K562 (cell line): ENCODE measurements around the gene PRSS22. TPM values are rescaled to one million over a fixed set of nuclear protein-coding genes. Genes with fewer than 3 reads are reported as not detected.

Experiments used
- GABPA ChIP-seq: fragments of 200-800 bp; sonication (Bioruptor generic); conservative IDR thresholded peaks from 2 replicates; pipeline ENCODE4 v1.6.1; 2016; ENCODE audit warnings: low read depth, missing genetic modification characterization, missing compliant biosample characterization
- GTF2E2 ChIP-seq: fragments of 200-800 bp; sonication (Bioruptor generic); IDR thresholded peaks from 2 replicates; pipeline ENCODE4 v1.6.1; 2016; ENCODE audit warnings: missing genetic modification characterization, missing compliant biosample characterization
- HOXB6 ChIP-seq: fragments of 250-450 bp; sonication (Bioruptor Pico); IDR thresholded peaks from 2 replicates; pipeline ENCODE4 v1.5.1; 2022; ENCODE audit warnings: mild to moderate bottlenecking, borderline replicate concordance
- NFE2L1 ChIP-seq: fragments of 450-650 bp; IDR thresholded peaks from 2 replicates; pipeline ENCODE4 v1.6.1; 2016; ENCODE audit warnings: missing genetic modification characterization, low read depth, mild to moderate bottlenecking, missing compliant biosample characterization, moderate library complexity, borderline replicate concordance
- NFXL1 ChIP-seq: fragments of 450-650 bp; formaldehyde crosslinking; IDR thresholded peaks from 2 replicates; pipeline ENCODE4 v1.4.0; 2021; ENCODE audit warnings: mild to moderate bottlenecking
- NONO ChIP-seq, 2 experiments: fragments of 200-400 bp in 1 of 2; fragments of 450-650 bp in 1 of 2; formaldehyde crosslinking in 1 of 2; IDR thresholded peaks; 2 replicates each; pipeline ENCODE4 v1.6.1; 2017; ENCODE audit warnings: low read depth in 2 of 2, mild to moderate bottlenecking in 2 of 2, moderate library complexity in 2 of 2, low read length in 1 of 2
- TBP ChIP-seq: optimal IDR thresholded peaks from 2 replicates; pipeline ENCODE3; 2011; ENCODE audit warnings: low read depth, low read length, improper control_type of control experiment
- ZC3H8 ChIP-seq: fragments of 450-650 bp; IDR thresholded peaks from 2 replicates; pipeline ENCODE4 v1.6.1; 2017
- ZNF589 ChIP-seq: fragments of 200-800 bp; sonication (Bioruptor generic); IDR thresholded peaks from 2 replicates; pipeline ENCODE4 v1.6.1; 2016; ENCODE audit warnings: low read depth, missing genetic modification characterization, missing compliant biosample characterization
- ZNF707 ChIP-seq: fragments of 250-450 bp; sonication (Bioruptor Pico); conservative IDR thresholded peaks from 2 replicates; pipeline ENCODE4 v1.8.0; 2022; ENCODE audit warnings: inconsistent platforms, mild to moderate bottlenecking, moderate library complexity
- ZNF77 ChIP-seq: fragments of 250-450 bp; sonication (Bioruptor Pico); IDR thresholded peaks from 2 replicates; pipeline ENCODE4 v1.5.0; 2020
- polyA plus RNA-seq, 8 experiments: library from polyadenylated mRNA; depleted of rRNA in 4 of 8; stranded (reverse) in 5 of 8; unstranded in 3 of 8; fragments of >200 nt; fragmentation: Nextera tagmentation in 2 of 8; fragmentation: Illumina TruSeq in 1 of 8; extraction: Ambion mirVana in 2 of 8; extraction: Trizol in 1 of 8; gene quantifications; 2 replicates each; pipeline versions ENCODE4 v1.2.1 to v1.2.3, GENCODE V29; 2011 to 2014; ENCODE audit warnings: inconsistent platforms in 1 of 8, missing spikeins in 1 of 8
- total RNA-seq, 7 experiments: library from RNA; depleted of rRNA in 6 of 7; stranded (reverse); fragments of >200 nt in 6 of 7; fragmentation: Illumina TruSeq in 2 of 7; extraction: Trizol in 2 of 7; gene quantifications; 2 replicates each; pipeline versions ENCODE4 v1.2.1 to v1.2.3, GENCODE V29; 2011 to 2021; ENCODE audit warnings: low replicate concordance in 1 of 7
- TF ChIP-seq, protein P1 (sequence below): sonication (generic); formaldehyde crosslinking; IDR thresholded peaks from 2 replicates; pipeline ENCODE4 v1.9.0; 2022; ENCODE audit warnings: mild to moderate bottlenecking, missing genetic modification reagents
- TF ChIP-seq, protein P2 (sequence below), 2 experiments: fragments of 450-650 bp in 1 of 2; IDR thresholded peaks; 2 replicates each; pipeline ENCODE4 v1.6.1; 2011 to 2017; ENCODE audit warnings: low read depth in 2 of 2, antibody characterized with exemption in 1 of 2, borderline replicate concordance in 1 of 2, low read length in 1 of 2, mild to moderate bottlenecking in 1 of 2, mixed read lengths in 1 of 2; ENCODE audit not compliant: control insufficient read depth in 1 of 2
- TF ChIP-seq, protein P3 (sequence below): fragments of 450-650 bp; formaldehyde crosslinking; IDR thresholded peaks from 2 replicates; pipeline ENCODE4 v1.4.0; 2020; ENCODE audit warnings: mild to moderate bottlenecking
- TF ChIP-seq, protein P4 (sequence below): fragments of 250-450 bp; sonication (Bioruptor Pico); IDR thresholded peaks from 2 replicates; pipeline ENCODE4 v1.8.0; 2021; ENCODE audit warnings: borderline replicate concordance, mild to moderate bottlenecking, moderate library complexity; ENCODE audit not compliant: poor library complexity, severe bottlenecking
- TF ChIP-seq, protein P5 (sequence below): fragments of 450-650 bp; formaldehyde crosslinking; IDR thresholded peaks from 2 replicates; pipeline ENCODE4 v1.4.0; 2022; ENCODE audit warnings: missing genetic modification characterization

The PRSS22 gene
- total and polyA plus RNA-seq, 9 of the 15 experiments (the other 6 are each of a cell fraction or from before 2014, with no cell fraction given) = 0.13 to 0.42 TPM; not detected in 7

DNA sequence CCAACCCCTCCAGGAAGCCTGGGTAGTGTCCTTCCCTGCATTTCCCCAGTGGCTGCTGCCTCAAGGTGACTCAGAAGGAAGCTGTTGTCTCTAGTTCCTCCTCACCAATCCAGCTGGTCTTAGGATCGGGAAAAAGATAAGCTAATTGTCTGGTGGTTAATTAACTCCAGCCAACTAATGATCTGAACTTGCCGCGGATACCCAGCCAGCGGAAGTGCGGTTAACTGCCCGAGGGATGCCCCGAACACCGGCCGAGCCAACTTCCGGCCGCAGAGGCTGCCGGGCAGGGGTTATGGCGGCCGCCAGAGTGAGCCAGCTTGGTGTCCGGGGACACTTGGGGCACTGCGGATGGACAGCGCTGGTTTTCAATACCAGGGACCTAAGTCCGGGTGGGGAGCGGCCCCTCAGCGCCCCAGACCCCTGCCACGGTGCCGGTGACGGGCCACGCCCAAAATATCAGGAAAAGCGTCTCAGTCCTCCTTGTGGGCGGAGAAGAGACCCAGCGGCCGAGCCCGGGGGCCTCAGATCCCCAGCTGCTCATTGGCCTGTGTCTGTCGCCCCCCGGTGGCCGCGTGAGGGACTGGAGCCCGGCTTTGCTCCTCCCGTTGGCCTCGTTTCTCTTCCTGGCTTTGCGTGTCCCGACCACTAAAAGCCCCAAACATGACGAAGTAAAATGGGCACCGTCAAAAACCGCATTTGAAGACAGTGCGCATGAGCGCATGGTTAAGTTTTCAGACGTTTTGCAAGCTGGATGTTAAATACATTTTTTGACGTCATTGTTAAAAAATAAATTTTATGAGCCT, 10.2 kb upstream of the PRSS22 start (continued):
- TF ChIP-seq TBP (peak; percentile 74), NFE2L1 (tag) (no peak), NFXL1 (CRISPR knock-in tag) (0 out of 2 replicates have a peak, but pooled peaks have one; percentile 27), NONO (IDR thresholded peaks at IDR 0.05; ENCODE audit: low read depth in 2 of 2, low read length in 1 of 2) (no peak), ZNF77 (CRISPR knock-in tag) (no peak), HOXB6 (CRISPR knock-in tag) (no peak), ZC3H8 (no peak), ZNF707 (CRISPR knock-in tag) (no peak; the same call in 1 of the 2 replicates), GTF2E2 (peak; percentile 95), GABPA (peak; percentile 97), ZNF589 (peak; percentile 99)
- TF ChIP-seq, protein P1, sequence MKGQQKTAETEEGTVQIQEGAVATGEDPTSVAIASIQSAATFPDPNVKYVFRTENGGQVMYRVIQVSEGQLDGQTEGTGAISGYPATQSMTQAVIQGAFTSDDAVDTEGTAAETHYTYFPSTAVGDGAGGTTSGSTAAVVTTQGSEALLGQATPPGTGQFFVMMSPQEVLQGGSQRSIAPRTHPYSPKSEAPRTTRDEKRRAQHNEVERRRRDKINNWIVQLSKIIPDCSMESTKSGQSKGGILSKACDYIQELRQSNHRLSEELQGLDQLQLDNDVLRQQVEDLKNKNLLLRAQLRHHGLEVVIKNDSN (CRISPR knock-in tag) = no peak
- TF ChIP-seq, protein P2, sequence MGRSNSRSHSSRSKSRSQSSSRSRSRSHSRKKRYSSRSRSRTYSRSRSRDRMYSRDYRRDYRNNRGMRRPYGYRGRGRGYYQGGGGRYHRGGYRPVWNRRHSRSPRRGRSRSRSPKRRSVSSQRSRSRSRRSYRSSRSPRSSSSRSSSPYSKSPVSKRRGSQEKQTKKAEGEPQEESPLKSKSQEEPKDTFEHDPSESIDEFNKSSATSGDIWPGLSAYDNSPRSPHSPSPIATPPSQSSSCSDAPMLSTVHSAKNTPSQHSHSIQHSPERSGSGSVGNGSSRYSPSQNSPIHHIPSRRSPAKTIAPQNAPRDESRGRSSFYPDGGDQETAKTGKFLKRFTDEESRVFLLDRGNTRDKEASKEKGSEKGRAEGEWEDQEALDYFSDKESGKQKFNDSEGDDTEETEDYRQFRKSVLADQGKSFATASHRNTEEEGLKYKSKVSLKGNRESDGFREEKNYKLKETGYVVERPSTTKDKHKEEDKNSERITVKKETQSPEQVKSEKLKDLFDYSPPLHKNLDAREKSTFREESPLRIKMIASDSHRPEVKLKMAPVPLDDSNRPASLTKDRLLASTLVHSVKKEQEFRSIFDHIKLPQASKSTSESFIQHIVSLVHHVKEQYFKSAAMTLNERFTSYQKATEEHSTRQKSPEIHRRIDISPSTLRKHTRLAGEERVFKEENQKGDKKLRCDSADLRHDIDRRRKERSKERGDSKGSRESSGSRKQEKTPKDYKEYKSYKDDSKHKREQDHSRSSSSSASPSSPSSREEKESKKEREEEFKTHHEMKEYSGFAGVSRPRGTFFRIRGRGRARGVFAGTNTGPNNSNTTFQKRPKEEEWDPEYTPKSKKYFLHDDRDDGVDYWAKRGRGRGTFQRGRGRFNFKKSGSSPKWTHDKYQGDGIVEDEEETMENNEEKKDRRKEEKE (IDR thresholded peaks at IDR 0.05; ENCODE audit: borderline replicate concordance in 1 of 2, control insufficient read depth in 1 of 2, low read depth in 2 of 2, low read length in 1 of 2) = no peak
- TF ChIP-seq, protein P3, sequence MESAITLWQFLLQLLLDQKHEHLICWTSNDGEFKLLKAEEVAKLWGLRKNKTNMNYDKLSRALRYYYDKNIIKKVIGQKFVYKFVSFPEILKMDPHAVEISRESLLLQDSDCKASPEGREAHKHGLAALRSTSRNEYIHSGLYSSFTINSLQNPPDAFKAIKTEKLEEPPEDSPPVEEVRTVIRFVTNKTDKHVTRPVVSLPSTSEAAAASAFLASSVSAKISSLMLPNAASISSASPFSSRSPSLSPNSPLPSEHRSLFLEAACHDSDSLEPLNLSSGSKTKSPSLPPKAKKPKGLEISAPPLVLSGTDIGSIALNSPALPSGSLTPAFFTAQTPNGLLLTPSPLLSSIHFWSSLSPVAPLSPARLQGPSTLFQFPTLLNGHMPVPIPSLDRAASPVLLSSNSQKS (CRISPR knock-in tag) = no peak
- TF ChIP-seq, protein P4, sequence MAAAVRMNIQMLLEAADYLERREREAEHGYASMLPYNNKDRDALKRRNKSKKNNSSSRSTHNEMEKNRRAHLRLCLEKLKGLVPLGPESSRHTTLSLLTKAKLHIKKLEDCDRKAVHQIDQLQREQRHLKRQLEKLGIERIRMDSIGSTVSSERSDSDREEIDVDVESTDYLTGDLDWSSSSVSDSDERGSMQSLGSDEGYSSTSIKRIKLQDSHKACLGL = no peak
- TF ChIP-seq, protein P5, sequence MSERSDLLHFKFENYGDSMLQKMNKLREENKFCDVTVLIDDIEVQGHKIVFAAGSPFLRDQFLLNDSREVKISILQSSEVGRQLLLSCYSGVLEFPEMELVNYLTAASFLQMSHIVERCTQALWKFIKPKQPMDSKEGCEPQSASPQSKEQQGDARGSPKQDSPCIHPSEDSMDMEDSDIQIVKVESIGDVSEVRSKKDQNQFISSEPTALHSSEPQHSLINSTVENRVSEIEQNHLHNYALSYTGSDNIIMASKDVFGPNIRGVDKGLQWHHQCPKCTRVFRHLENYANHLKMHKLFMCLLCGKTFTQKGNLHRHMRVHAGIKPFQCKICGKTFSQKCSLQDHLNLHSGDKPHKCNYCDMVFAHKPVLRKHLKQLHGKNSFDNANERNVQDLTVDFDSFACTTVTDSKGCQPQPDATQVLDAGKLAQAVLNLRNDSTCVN (CRISPR knock-in tag) = no peak
